DOHH2 (cell line): Measurements from ENCODE around the gene KRTAP4-4.
A peak's percentile ranks its signal among the peaks of the same experiment; 100 is the strongest.
"Not testable (repeated sequence)": the region's sequence is repeated elsewhere in the genome, so short reads cannot be mapped to it uniquely, and the experiment has no call there.

Experiments
- H3F3A ChIP-seq: fragments of 200-600 bp; sonication (generic), shearing (Covaris generic); 2 replicates; pipeline ENCODE4 v1.6.0; 2016; ENCODE audit warnings: antibody characterized with exemption, mild to moderate bottlenecking; ENCODE audit not compliant: control insufficient read depth, insufficient read depth
- H3K27ac ChIP-seq: fragments of 200-600 bp; sonication (generic); 2 replicates; pipeline ENCODE4 v1.5.1; 2014; ENCODE audit warnings: low read depth, mild to moderate bottlenecking, low read length, moderate library complexity
- H3K27me3 ChIP-seq: fragments of 200-600 bp; sonication (generic); 2 replicates; pipeline ENCODE4 v1.6.1; 2014; ENCODE audit warnings: mild to moderate bottlenecking, low read length, mixed read lengths; ENCODE audit not compliant: control insufficient read depth
- H3K36me3 ChIP-seq: fragments of 200-600 bp; sonication (generic); 2 replicates; pipeline ENCODE4 v1.6.1; 2014; ENCODE audit warnings: mild to moderate bottlenecking, low read length, moderate library complexity, mixed read lengths; ENCODE audit not compliant: control insufficient read depth
- H3K4me1 ChIP-seq: fragments of 200-600 bp; sonication (generic); 2 replicates; pipeline ENCODE4 v1.6.1; 2014; ENCODE audit warnings: mild to moderate bottlenecking, low read length, mixed read lengths; ENCODE audit not compliant: control insufficient read depth
- H3K4me2 ChIP-seq: fragments of 200-600 bp; sonication (generic); 2 replicates; pipeline ENCODE4 v1.6.0; 2014; ENCODE audit warnings: mild to moderate bottlenecking, low read length, moderate library complexity
- H3K4me3 ChIP-seq: fragments of 200-600 bp; sonication (generic); 2 replicates; pipeline ENCODE4 v1.5.1; 2014; ENCODE audit warnings: mild to moderate bottlenecking, low read length, mixed read lengths
- H3K79me2 ChIP-seq: fragments of 200-600 bp; sonication (generic); 2 replicates; pipeline ENCODE4 v1.6.1; 2014; ENCODE audit warnings: mild to moderate bottlenecking, low read length, mixed read lengths; ENCODE audit not compliant: control insufficient read depth
- H3K9me2 ChIP-seq: fragments of 200-600 bp; sonication (generic); replicated peaks from 2 replicates; pipeline ENCODE4 v1.6.1; 2014; ENCODE audit warnings: mild to moderate bottlenecking, low read length, mixed read lengths; ENCODE audit not compliant: control insufficient read depth
- H3K9me3 ChIP-seq: fragments of 200-600 bp; sonication (generic); 2 replicates; pipeline ENCODE4 v1.6.1; 2014; ENCODE audit warnings: antibody characterized with exemption, low read length, mixed read lengths; ENCODE audit not compliant: control insufficient read depth, insufficient read depth
- H4K20me1 ChIP-seq: fragments of 200-600 bp; sonication (generic); 2 replicates; pipeline ENCODE4 v1.6.0; 2014; ENCODE audit warnings: low read depth, mild to moderate bottlenecking, antibody characterized with exemption, low read length, moderate library complexity; ENCODE audit not compliant: control insufficient read depth, insufficient read depth
- CTCF ChIP-seq: fragments of 200-600 bp; sonication (generic); IDR thresholded peaks from one replicate; pipeline ENCODE4 v1.5.1; 2014; ENCODE audit warnings: antibody characterized with exemption, mild to moderate bottlenecking, low read depth, low read length; ENCODE audit not compliant: poor library complexity, severe bottlenecking
- EZH2phosphoT487 ChIP-seq: fragments of 200-600 bp; sonication (generic); IDR thresholded peaks from 2 replicates; pipeline ENCODE4 v1.6.1; 2017; ENCODE audit warnings: borderline replicate concordance, mild to moderate bottlenecking, antibody characterized with exemption, low read length, moderate library complexity, mixed read lengths

Gene KRTAP4-4

DNA sequence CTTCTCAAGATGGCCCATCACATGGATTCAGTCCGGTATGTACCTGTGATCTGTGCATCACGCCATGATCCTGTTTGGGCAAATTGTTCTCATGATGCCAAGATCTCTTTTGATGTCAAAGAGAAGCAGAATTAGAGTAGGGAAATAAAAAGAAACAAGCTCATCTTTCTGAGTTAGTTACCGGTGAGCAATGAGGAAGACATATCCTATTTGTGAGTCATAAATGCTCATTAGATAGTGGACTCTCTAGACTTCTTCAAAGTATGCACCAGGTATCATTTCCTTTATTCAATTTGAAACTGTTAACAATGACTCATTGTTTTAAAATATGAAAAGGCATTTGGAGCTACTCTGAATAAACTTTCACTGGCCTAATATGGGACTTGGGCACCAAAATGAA lies 28.6 kb downstream of the KRTAP4-4 start:
- TF ChIP-seq CTCF (no peak), EZH2phosphoT487 (no peak)
- Histone ChIP-seq H3K27ac (no peak overlapping the region), H3K9me2 (no peaks in the 10 kb centered on the region), H3F3A (no peaks in the 10 kb centered on the region), H3K79me2 (no peaks in the 10 kb centered on the region), H4K20me1 (no peaks in the 10 kb centered on the region), H3K4me1 (peaks cover 22% of the 10 kb centered on the region), H3K4me3 (no peak overlapping the region), H3K36me3 (no peaks in the 10 kb centered on the region), H3K27me3 (no peaks in the 10 kb centered on the region), H3K4me2 (no peak overlapping the region), H3K9me3 (no peaks in the 10 kb centered on the region)

DNA sequence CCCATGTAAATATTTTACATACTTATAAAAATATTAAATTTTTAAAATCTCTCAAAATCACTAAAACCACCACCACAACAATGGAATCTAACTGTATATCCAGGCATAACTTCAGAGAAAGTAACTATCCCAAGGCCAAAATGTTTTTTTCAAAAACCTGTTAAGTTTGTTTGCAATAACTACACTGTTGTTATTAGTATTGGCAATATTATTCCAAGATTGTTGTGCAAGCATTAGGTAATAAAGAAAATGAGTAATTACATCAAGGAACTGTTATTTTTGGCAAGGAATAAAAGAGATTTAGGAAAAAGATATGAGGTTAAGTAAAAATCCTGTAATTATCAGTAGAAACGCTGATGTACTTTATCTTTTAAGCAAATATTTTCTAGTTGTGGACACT lies 33.2 kb downstream of the KRTAP4-4 start:
- no peak overlapping the region for H3K4me2 ChIP-seq
- no peaks in the 10 kb centered on the region for H3K79me2 ChIP-seq
- no peaks in the 10 kb centered on the region for H4K20me1 ChIP-seq
- H3F3A ChIP-seq: peaks cover 3% of the 10 kb centered on the region; the same call in 1 of the 2 replicates
- H3K4me1 ChIP-seq: peaks cover 33% of the 10 kb centered on the region
- peaks cover 20% of the 10 kb centered on the region for H3K9me3 ChIP-seq
- no peak for TF ChIP-seq EZH2phosphoT487
- no peak for TF ChIP-seq CTCF
- H3K27me3 ChIP-seq: no peaks in the 10 kb centered on the region
- no peak overlapping the region for H3K4me3 ChIP-seq
- H3K36me3 ChIP-seq: peaks cover 5% of the 10 kb centered on the region; the same call in 1 of the 2 replicates
- H3K9me2 ChIP-seq: no peaks in the 10 kb centered on the region
- no peak overlapping the region for H3K27ac ChIP-seq

DNA sequence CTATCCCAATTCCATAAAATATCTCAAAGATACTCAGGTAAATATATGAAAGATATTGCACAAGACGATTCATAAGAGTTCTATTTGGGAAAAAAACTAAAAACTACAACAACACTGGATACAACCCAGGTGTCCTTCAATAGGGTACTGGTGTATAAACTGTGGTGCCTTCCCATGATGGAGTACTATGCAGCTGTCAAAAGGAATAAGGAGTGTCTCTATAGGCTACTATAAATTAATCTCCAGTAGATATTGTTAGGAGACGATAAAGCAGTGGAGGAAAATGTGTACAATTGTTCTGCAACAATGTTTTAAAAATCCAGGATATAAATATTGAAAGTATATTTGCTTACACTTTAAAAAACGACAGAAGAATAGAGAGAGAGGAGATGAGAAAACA lies 34.1 kb downstream of the KRTAP4-4 start:
- Histone ChIP-seq H3K9me2 (no peaks in the 10 kb centered on the region), H3F3A (peaks cover 3% of the 10 kb centered on the region; the same call in 1 of the 2 replicates), H3K9me3 (peaks cover 27% of the 10 kb centered on the region), H4K20me1 (no peaks in the 10 kb centered on the region), H3K27me3 (no peaks in the 10 kb centered on the region), H3K79me2 (no peaks in the 10 kb centered on the region), H3K4me3 (no peak overlapping the region), H3K4me2 (no peak overlapping the region), H3K27ac (no peak overlapping the region), H3K4me1 (peaks cover 37% of the 10 kb centered on the region), H3K36me3 (peaks cover 11% of the 10 kb centered on the region; the same call in 1 of the 2 replicates)
- TF ChIP-seq CTCF: no peak
- TF ChIP-seq EZH2phosphoT487: no peak

DNA sequence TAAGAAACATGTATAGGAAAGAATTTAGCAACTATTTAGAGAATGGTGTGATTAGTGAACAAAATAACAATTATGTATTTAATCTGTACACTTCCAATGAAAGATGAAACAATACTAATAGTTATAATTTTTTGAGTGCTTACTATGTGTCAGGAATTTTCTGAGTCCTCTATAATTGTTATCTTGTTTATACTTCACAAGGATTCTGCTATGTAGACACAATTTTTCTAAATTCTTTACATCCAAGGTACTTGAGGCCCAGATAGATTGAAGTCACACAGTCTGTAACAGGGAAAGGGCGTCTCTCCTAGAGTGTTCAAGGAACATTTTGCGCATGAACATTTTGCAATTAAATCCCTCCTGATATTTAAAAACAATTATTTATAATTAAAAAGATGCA lies 35.5 kb downstream of the KRTAP4-4 start:
- no peaks in the 10 kb centered on the region for H3K9me2 ChIP-seq
- H3K27ac ChIP-seq: no peak overlapping the region
- no peaks in the 10 kb centered on the region for H3K79me2 ChIP-seq
- peaks cover 11% of the 10 kb centered on the region; the same call in 1 of the 2 replicates for H3K36me3 ChIP-seq
- H3K4me1 ChIP-seq: peaks cover 44% of the 10 kb centered on the region
- H4K20me1 ChIP-seq: no peaks in the 10 kb centered on the region
- H3K9me3 ChIP-seq: peaks cover 27% of the 10 kb centered on the region
- no peaks in the 10 kb centered on the region for H3K27me3 ChIP-seq
- no peak overlapping the region for H3K4me3 ChIP-seq
- peaks cover 11% of the 10 kb centered on the region for H3F3A ChIP-seq
- H3K4me2 ChIP-seq: no peak overlapping the region
- TF ChIP-seq CTCF (no peak), EZH2phosphoT487 (no peak)

GRCh38 chr17:41123991-41124371 lies 36.6 kb downstream of the KRTAP4-4 start, which contains the start of gene KRTAP4-12:
Gene KRTAP4-12, minus strand, starts transcription at chr17:41124182. Its CDS starts 60 bp downstream, at chr17:41124122.
- Histone ChIP-seq H3F3A (peaks cover 14% of the 10 kb centered on the region), H3K36me3 (peaks cover 11% of the 10 kb centered on the region; the same call in 1 of the 2 replicates), H3K9me3 (peaks cover 27% of the 10 kb centered on the region), H3K4me3 (0 out of 2 replicates have a peak within 1 kb of the TSS, but pooled peaks have one; percentile 2), H3K4me1 (peaks cover 54% of the 10 kb centered on the region)
- not testable (repeated sequence) for H3K4me2 ChIP-seq, H3K9me2 ChIP-seq, H3K27ac ChIP-seq, H3K27me3 ChIP-seq, H4K20me1 ChIP-seq, H3K79me2 ChIP-seq
